Panc1 (cell line): ENCODE measurements around the gene ZBTB45. TPM values are rescaled to one million over a fixed set of nuclear protein-coding genes. Genes with fewer than 3 reads are reported as not detected.

Experiments
- ATAC-seq: fragments of 200-7000 bp; cut with Tn5 transposase; 2 replicates; pipeline ENCODE4 v1.9.1; 2020; ENCODE audit warnings: mild to moderate bottlenecking, moderate library complexity
- BruUV-seq: library from RNA; stranded (reverse); fragments of 400-500 nt; replicated peaks from 2 replicates; lab custom pipeline; 2021; lab: Mats Ljungman, UMichigan
- CTCF ChIA-PET: fragments of 300-600 bp; sonication (Branson Sonifier 250); formaldehyde crosslinking; loops from one replicate; lab custom pipeline; 2022; ENCODE audit warnings: antibody characterized with exemption; lab: Charles Lee
- POLR2A ChIA-PET: fragments of 300-600 bp; sonication (Branson Sonifier 250); formaldehyde crosslinking; loops from one replicate; lab custom pipeline; 2022; ENCODE audit warnings: antibody characterized with exemption; lab: Charles Lee
- DNase-seq: peaks from one replicate; pipeline ENCODE4 v3.0.0-alpha.2; 2010; ENCODE audit warnings: low read depth, low spot score
- H3K27ac ChIP-seq: 2 replicates; pipeline ENCODE4 v1.5.1; 2011; ENCODE audit warnings: mild to moderate bottlenecking, low read length, inconsistent platforms
- H3K27me3 ChIP-seq: fragments of 200-500 bp; sonication (Bioruptor generic); 2 replicates; pipeline ENCODE4 v1.6.0; 2014; ENCODE audit warnings: low read length, inconsistent platforms; ENCODE audit not compliant: control insufficient read depth, insufficient read depth
- H3K36me3 ChIP-seq: fragments of 200-500 bp; sonication (Bioruptor generic); 2 replicates; pipeline ENCODE4 v1.5.1; 2014; ENCODE audit warnings: inconsistent platforms, mild to moderate bottlenecking, low read length, moderate library complexity; ENCODE audit not compliant: control insufficient read depth, insufficient read depth
- H3K4me1 ChIP-seq: 2 replicates; pipeline ENCODE4 v1.5.1; 2011; ENCODE audit warnings: inconsistent platforms, mild to moderate bottlenecking, low read length, moderate library complexity; ENCODE audit not compliant: control insufficient read depth, insufficient read depth
- H3K4me3 ChIP-seq, 2 experiments: 2 replicates each; pipeline ENCODE4 v1.5.1; 2011 to 2012; ENCODE audit warnings: low read depth in 2 of 2, low read length in 2 of 2, mild to moderate bottlenecking in 2 of 2, inconsistent platforms in 1 of 2, moderate library complexity in 1 of 2
- H3K9me3 ChIP-seq: fragments of 200-500 bp; sonication (Bioruptor generic); 2 replicates; pipeline ENCODE4 v1.5.1; 2014; ENCODE audit warnings: low read depth, mild to moderate bottlenecking, inconsistent platforms, low read length, moderate library complexity; ENCODE audit not compliant: control insufficient read depth, insufficient read depth
- POLR2AphosphoS5 ChIP-seq: IDR thresholded peaks from 2 replicates; pipeline ENCODE4 v1.6.1; 2012; ENCODE audit warnings: mild to moderate bottlenecking, low read depth, low read length, moderate library complexity
- SIN3A ChIP-seq: IDR thresholded peaks from 2 replicates; pipeline ENCODE4 v1.6.1; 2012; ENCODE audit warnings: low read depth, mild to moderate bottlenecking, low read length, moderate library complexity, borderline replicate concordance; ENCODE audit not compliant: insufficient read depth
- TCF7L2 ChIP-seq: IDR thresholded peaks from 2 replicates; pipeline ENCODE4 v1.6.1; 2011; ENCODE audit warnings: mild to moderate bottlenecking, low read depth, low read length, inconsistent platforms
- in situ Hi-C: cut with HindIII; loops from 2 replicates; pipeline ENCODE4 v1.10.0; 2016; ENCODE audit warnings: low sequenced_read_pairs, low pct_unique_long_range_greater_than_20kb
- intact Hi-C: fragments of 100-400 bp; cut with micrococcal nuclease; formaldehyde crosslinking; loops from one replicate; pipeline ENCODE4 v1.10.0; 2022; ENCODE audit not compliant: unreplicated experiment
- total RNA-seq: library from RNA; stranded (reverse); gene quantifications from one replicate; pipeline ENCODE4 v1.2.1, GENCODE V29; 2021; ENCODE audit not compliant: unreplicated experiment
- TF ChIP-seq, protein P1 (sequence below), 2 experiments: IDR thresholded peaks; 2 replicates each; pipeline ENCODE4 v1.6.1; 2011 to 2012; ENCODE audit warnings: low read depth in 2 of 2, control low read depth in 1 of 2, low read length in 1 of 2, mild to moderate bottlenecking in 1 of 2, moderate library complexity in 1 of 2; ENCODE audit not compliant: insufficient read depth in 1 of 2
- TF ChIP-seq, protein P2 (sequence below): fragments of 450-650 bp; IDR thresholded peaks from 2 replicates; pipeline ENCODE4 v1.5.1; 2017; ENCODE audit warnings: mild to moderate bottlenecking

The ZBTB45 gene
- total RNA-seq, 1 experiment from 2014 or later = 24.7 TPM

DNA sequence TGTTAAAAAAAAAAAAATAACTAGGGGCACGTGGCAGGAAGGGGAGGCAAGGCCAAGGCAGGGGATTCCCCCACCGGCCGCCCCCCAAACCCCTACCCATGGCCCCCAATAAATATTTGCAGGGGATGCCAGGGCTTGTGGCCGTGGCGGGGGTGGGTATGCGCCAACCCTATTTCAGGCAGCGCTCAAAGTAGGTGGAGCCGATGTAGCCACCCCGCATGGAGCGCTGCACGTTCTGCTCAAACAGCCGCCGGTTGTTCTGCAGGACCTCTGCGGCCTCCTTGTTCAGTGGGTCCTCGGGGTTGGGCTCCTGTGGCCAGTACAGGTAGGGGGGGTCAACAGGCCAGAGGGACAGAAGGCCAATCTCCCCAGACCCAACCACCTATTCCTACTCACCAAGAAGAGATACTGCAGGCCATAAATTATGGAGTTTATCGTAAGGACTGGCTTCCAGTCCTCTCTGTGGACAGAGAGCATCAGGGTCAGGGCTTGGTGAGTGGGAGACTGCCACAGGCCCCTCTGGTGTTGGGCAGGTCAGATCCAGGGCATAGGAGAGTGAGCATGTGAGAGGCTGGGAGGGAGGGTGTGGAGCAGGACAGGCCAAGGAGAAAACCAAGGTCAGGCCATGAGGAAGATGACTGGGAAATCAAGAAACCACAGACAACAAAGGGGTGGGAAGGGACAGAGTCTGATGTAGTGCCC, 36.5 kb upstream of the ZBTB45 start:
- H3K36me3 ChIP-seq = peaks cover 3% of the 10 kb centered on the region; the same call in 1 of the 2 replicates
- DNase-seq = no peak
- BruUV-seq = no TSS peak
- H3K9me3 ChIP-seq = no peaks in the 10 kb centered on the region
- in situ Hi-C loops = no loop called here
- ChIA-PET POLR2A (no interaction called here), CTCF (no interaction called here)
- H3K4me1 ChIP-seq = peaks cover 42% of the 10 kb centered on the region
- TF ChIP-seq, protein P1, sequence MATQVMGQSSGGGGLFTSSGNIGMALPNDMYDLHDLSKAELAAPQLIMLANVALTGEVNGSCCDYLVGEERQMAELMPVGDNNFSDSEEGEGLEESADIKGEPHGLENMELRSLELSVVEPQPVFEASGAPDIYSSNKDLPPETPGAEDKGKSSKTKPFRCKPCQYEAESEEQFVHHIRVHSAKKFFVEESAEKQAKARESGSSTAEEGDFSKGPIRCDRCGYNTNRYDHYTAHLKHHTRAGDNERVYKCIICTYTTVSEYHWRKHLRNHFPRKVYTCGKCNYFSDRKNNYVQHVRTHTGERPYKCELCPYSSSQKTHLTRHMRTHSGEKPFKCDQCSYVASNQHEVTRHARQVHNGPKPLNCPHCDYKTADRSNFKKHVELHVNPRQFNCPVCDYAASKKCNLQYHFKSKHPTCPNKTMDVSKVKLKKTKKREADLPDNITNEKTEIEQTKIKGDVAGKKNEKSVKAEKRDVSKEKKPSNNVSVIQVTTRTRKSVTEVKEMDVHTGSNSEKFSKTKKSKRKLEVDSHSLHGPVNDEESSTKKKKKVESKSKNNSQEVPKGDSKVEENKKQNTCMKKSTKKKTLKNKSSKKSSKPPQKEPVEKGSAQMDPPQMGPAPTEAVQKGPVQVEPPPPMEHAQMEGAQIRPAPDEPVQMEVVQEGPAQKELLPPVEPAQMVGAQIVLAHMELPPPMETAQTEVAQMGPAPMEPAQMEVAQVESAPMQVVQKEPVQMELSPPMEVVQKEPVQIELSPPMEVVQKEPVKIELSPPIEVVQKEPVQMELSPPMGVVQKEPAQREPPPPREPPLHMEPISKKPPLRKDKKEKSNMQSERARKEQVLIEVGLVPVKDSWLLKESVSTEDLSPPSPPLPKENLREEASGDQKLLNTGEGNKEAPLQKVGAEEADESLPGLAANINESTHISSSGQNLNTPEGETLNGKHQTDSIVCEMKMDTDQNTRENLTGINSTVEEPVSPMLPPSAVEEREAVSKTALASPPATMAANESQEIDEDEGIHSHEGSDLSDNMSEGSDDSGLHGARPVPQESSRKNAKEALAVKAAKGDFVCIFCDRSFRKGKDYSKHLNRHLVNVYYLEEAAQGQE (IDR thresholded peaks at IDR 0.05; ENCODE audit: insufficient read depth in 1 of 2, low read depth in 2 of 2, low read length in 1 of 2) = no peak
- TF ChIP-seq POLR2AphosphoS5 (no peak), SIN3A (no peak), TCF7L2 (no peak)
- TF ChIP-seq, protein P2, sequence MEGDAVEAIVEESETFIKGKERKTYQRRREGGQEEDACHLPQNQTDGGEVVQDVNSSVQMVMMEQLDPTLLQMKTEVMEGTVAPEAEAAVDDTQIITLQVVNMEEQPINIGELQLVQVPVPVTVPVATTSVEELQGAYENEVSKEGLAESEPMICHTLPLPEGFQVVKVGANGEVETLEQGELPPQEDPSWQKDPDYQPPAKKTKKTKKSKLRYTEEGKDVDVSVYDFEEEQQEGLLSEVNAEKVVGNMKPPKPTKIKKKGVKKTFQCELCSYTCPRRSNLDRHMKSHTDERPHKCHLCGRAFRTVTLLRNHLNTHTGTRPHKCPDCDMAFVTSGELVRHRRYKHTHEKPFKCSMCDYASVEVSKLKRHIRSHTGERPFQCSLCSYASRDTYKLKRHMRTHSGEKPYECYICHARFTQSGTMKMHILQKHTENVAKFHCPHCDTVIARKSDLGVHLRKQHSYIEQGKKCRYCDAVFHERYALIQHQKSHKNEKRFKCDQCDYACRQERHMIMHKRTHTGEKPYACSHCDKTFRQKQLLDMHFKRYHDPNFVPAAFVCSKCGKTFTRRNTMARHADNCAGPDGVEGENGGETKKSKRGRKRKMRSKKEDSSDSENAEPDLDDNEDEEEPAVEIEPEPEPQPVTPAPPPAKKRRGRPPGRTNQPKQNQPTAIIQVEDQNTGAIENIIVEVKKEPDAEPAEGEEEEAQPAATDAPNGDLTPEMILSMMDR = no peak
- intact Hi-C loops = loop anchor here (1.0 kb wide), 1 partner anchor 37 kb away; the partner anchor contains the start of gene ZBTB45
- no peaks in the 10 kb centered on the region for H3K27me3 ChIP-seq
- no peak for ATAC-seq
- H3K27ac ChIP-seq = peak overlapping the region; percentile 84
- H3K4me3 ChIP-seq = no peak overlapping the region

GRCh38 chr19:58555369-58555885, 35.8 kb upstream of the ZBTB45 start:
- ATAC-seq (no peak), DNase-seq (no peak)
- peak overlapping the region; percentile 98 for H3K27ac ChIP-seq
- TF ChIP-seq, protein P2 = no peak
- TF ChIP-seq POLR2AphosphoS5 (no peak), TCF7L2 (no peak), SIN3A (no peak)
- TF ChIP-seq, protein P1 (IDR thresholded peaks at IDR 0.05; ENCODE audit: insufficient read depth in 1 of 2, low read depth in 2 of 2, low read length in 1 of 2) = no peak
- CTCF ChIA-PET = interaction anchor here (0.5 to 2.1 kb wide), 2 partner anchors 35 to 45 kb away, joined by 4 to 7 read pairs; partner anchors contain the start of gene ZBTB45
- no TSS peak for BruUV-seq
- peaks cover 7% of the 10 kb centered on the region; the same call in 1 of the 2 replicates for H3K36me3 ChIP-seq
- H3K27me3 ChIP-seq = no peaks in the 10 kb centered on the region
- no peaks in the 10 kb centered on the region for H3K9me3 ChIP-seq
- peaks cover 38% of the 10 kb centered on the region for H3K4me1 ChIP-seq
- peak overlapping the region; percentile 61 to 94 for H3K4me3 ChIP-seq
- in situ Hi-C loops = no loop called here
- intact Hi-C loops = loop anchor here (1.0 kb wide), 1 partner anchor 36 kb away; the partner anchor contains the start of gene ZBTB45
- POLR2A ChIA-PET = interaction anchor here (0.7 to 1.5 kb wide), 2 partner anchors 12 to 35 kb away, joined by 3 to 5 read pairs; partner anchors contain the start of gene TRIM28
